AG10803 (cell line): ENCODE results near the gene FAM89A.
"Not testable (repeated sequence)": the region's sequence is repeated elsewhere in the genome, so short reads cannot be mapped to it uniquely, and the experiment has no call there.

Source experiments
- DNase-seq: peaks from one replicate; pipeline ENCODE4 v3.0.0; 2010; ENCODE audit warnings: low read depth
- H3K4me3 ChIP-seq: 2 replicates; pipeline ENCODE4 v1.5.1; 2011; ENCODE audit warnings: mild to moderate bottlenecking, low read length, control low read depth
- CTCF ChIP-seq: conservative IDR thresholded peaks from 2 replicates; pipeline ENCODE4 v1.5.1; 2011; ENCODE audit warnings: mild to moderate bottlenecking, low read length, control low read depth, inconsistent platforms

FAM89A gene

GRCh38 chr1:231039161-231040018 lies 664 bp downstream of the FAM89A start:
- peak; percentile 27 for DNase-seq
- TF ChIP-seq CTCF = no peak
- H3K4me3 ChIP-seq = peak overlapping the region; percentile 65

GRCh38 chr1:231037585-231038517 lies 2.2 kb downstream of the FAM89A start:
- no peak for TF ChIP-seq CTCF
- no peak for DNase-seq

GRCh38 chr1:231036416-231036815 lies 3.6 kb downstream of the FAM89A start:
- DNase-seq = no peak
- TF ChIP-seq CTCF = no peak
- H3K4me3 ChIP-seq = no peak overlapping the region

More at GRCh38 chr1:231037585-231038517, 2.2 kb downstream of the FAM89A start:
- no peak overlapping the region for H3K4me3 ChIP-seq

GRCh38 chr1:231035799-231036198 lies 4.3 kb downstream of the FAM89A start:
- no peak for TF ChIP-seq CTCF
- DNase-seq = no peak
- H3K4me3 ChIP-seq = no peak overlapping the region

- no peak overlapping the region for H3K4me3 ChIP-seq
- no peak for DNase-seq
- no peak for TF ChIP-seq CTCF
Measured at GRCh38 chr1:231032963-231033362, 7.1 kb downstream of the FAM89A start.

- no peak for DNase-seq
Measured at GRCh38 chr1:231029841-231030240, 10.2 kb downstream of the FAM89A start.

GRCh38 chr1:231029247-231029646 lies 10.8 kb downstream of the FAM89A start:
- H3K4me3 ChIP-seq = not testable (repeated sequence)

More at GRCh38 chr1:231029841-231030240, 10.2 kb downstream of the FAM89A start:
- H3K4me3 ChIP-seq = no peak overlapping the region
- no peak for TF ChIP-seq CTCF

More at GRCh38 chr1:231029247-231029646, 10.8 kb downstream of the FAM89A start:
- DNase-seq = not testable (repeated sequence)
